Raji (cell line): Measurements from ENCODE around the gene ANKS1B.

Source experiments
- POLR2A ChIP-seq: IDR thresholded peaks from 2 replicates; pipeline ENCODE4 v1.6.1; 2011; ENCODE audit warnings: low read depth, low read length, control low read depth; ENCODE audit not compliant: insufficient read depth

ANKS1B gene

GRCh38 chr12:99282624-99283023, 702.1 kb downstream of the ANKS1B start:
- no peak for TF ChIP-seq POLR2A

GRCh38 chr12:99282086-99282485, 702.6 kb downstream of the ANKS1B start:
- no peak for TF ChIP-seq POLR2A

GRCh38 chr12:99281277-99281676, 703.5 kb downstream of the ANKS1B start:
- TF ChIP-seq POLR2A: no peak

- TF ChIP-seq POLR2A: no peak
Measured at GRCh38 chr12:99278899-99279298, 705.8 kb downstream of the ANKS1B start.

- no peak for TF ChIP-seq POLR2A
Measured at GRCh38 chr12:99277591-99278379, 707.0 kb downstream of the ANKS1B start.

- TF ChIP-seq POLR2A: no peak
Measured at GRCh38 chr12:99271071-99271470, 713.7 kb downstream of the ANKS1B start.

GRCh38 chr12:99267038-99267437, 717.7 kb downstream of the ANKS1B start:
- TF ChIP-seq POLR2A: no peak

GRCh38 chr12:99265648-99266047, 719.1 kb downstream of the ANKS1B start:
- TF ChIP-seq POLR2A: no peak

- no peak for TF ChIP-seq POLR2A
Measured at GRCh38 chr12:99261256-99261655, 723.5 kb downstream of the ANKS1B start.

- no peak for TF ChIP-seq POLR2A
Measured at GRCh38 chr12:99260456-99260996, 724.2 kb downstream of the ANKS1B start.

- TF ChIP-seq POLR2A: no peak
Measured at GRCh38 chr12:99259040-99259934, 725.4 kb downstream of the ANKS1B start.

- no peak for TF ChIP-seq POLR2A
Measured at GRCh38 chr12:99257672-99258071, 727.1 kb downstream of the ANKS1B start.

GRCh38 chr12:99253068-99253467, 731.7 kb downstream of the ANKS1B start:
- no peak for TF ChIP-seq POLR2A

GRCh38 chr12:99250091-99250490, 734.6 kb downstream of the ANKS1B start:
- TF ChIP-seq POLR2A: no peak

GRCh38 chr12:99249543-99249942, 735.2 kb downstream of the ANKS1B start:
- no peak for TF ChIP-seq POLR2A

- TF ChIP-seq POLR2A: no peak
Measured at GRCh38 chr12:99235381-99235780, 749.4 kb downstream of the ANKS1B start.
